Measurements from ENCODE around the gene SLC66A1. TPM values are rescaled to one million over a fixed set of nuclear protein-coding genes. Genes with fewer than 3 reads are reported as not detected.

The SLC66A1 gene
- total RNA-seq, 1 experiment from 2014 or later, result 27.7 TPM

DNA sequence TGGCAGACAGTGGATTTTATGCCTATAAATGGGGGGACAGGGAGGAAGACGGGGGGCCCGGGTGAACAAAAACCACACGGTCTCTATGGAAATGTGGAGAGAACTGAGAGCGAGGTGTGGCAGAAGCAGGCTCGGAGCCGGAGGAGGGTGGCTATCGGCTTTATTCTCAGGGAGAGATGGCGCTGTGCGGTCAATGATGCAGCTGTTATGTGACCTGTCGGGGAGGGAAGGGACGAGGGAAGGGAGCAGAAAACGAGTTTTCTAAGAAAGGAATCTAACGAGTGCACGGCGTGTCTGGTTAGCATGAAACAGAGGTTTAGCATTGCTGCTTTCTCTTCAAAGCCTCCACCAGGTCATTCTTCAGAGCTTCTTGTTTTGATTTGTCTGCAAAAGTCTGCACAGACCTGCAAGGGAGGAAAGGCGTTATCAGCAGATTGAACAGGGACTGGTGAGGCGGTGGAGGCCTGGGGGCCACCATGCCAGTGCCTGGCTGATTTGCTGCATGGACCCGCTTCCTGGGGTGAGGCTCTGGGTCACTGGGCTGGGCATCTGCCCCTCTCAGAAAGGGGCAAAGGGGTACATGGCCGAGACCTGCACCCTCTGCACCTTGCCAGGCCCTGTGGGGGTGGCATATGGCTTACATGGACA, 27.2 kb downstream of the SLC66A1 start:
- H3K9me3 ChIP-seq (ENCODE audit: low read length), result no peaks in the 10 kb centered on the region
- no peak for ATAC-seq
- H3F3A ChIP-seq (ENCODE audit: low read length, unreplicated experiment), result no peaks in the 10 kb centered on the region
- peaks cover 26% of the 10 kb centered on the region for H3K4me1 ChIP-seq (ENCODE audit: insufficient read depth, low read length)
- H3K36me3 ChIP-seq (ENCODE audit: low read depth, low read length), result peaks cover 6% of the 10 kb centered on the region; the same call in 1 of the 2 replicates
- H3K4me2 ChIP-seq (ENCODE audit: low read length), result no peak overlapping the region
- no peaks in the 10 kb centered on the region for H4K20me1 ChIP-seq (ENCODE audit: low read length)
- ChIA-PET POLR2A (ENCODE audit: unreplicated experiment) (no interaction called here), CTCF (interaction anchor here (0.6 kb wide), 1 partner anchor 27 kb away, joined by 3 read pairs; the partner anchor contains the start of gene SLC66A1)
- H3K4me3 ChIP-seq (ENCODE audit: low read length), result no peak overlapping the region
- intact Hi-C loops (cut with micrococcal nuclease), result no loop called here
- TF ChIP-seq EZH2phosphoT487 (IDR thresholded peaks at IDR 0.05; ENCODE audit: borderline replicate concordance, low read length) (no peak), EZH2 (IDR thresholded peaks at IDR 0.05; ENCODE audit: low read length, unreplicated experiment) (no peak)
- TF ChIP-seq, protein P1, sequence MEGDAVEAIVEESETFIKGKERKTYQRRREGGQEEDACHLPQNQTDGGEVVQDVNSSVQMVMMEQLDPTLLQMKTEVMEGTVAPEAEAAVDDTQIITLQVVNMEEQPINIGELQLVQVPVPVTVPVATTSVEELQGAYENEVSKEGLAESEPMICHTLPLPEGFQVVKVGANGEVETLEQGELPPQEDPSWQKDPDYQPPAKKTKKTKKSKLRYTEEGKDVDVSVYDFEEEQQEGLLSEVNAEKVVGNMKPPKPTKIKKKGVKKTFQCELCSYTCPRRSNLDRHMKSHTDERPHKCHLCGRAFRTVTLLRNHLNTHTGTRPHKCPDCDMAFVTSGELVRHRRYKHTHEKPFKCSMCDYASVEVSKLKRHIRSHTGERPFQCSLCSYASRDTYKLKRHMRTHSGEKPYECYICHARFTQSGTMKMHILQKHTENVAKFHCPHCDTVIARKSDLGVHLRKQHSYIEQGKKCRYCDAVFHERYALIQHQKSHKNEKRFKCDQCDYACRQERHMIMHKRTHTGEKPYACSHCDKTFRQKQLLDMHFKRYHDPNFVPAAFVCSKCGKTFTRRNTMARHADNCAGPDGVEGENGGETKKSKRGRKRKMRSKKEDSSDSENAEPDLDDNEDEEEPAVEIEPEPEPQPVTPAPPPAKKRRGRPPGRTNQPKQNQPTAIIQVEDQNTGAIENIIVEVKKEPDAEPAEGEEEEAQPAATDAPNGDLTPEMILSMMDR (conservative IDR thresholded peaks at IDR 0.05; ENCODE audit: low read depth, low read length), result no peak
- DNase-seq, result no peak
- H2AFZ ChIP-seq (ENCODE audit: low read length), result no peak overlapping the region
- H3K9me2 ChIP-seq (replicated peaks; ENCODE audit: low read length), result no peaks in the 10 kb centered on the region
- no peaks in the 10 kb centered on the region for H3K79me2 ChIP-seq (ENCODE audit: low read length)
- no peak overlapping the region for H3K9ac ChIP-seq (ENCODE audit: low read length)
- BruUV-seq (replicated peaks), result TSS peak; percentile 50
- no peak overlapping the region for H3K27ac ChIP-seq (ENCODE audit: low read length)
- H3K27me3 ChIP-seq (ENCODE audit: low read length), result no peaks in the 10 kb centered on the region

- intact Hi-C loops (cut with micrococcal nuclease), result loop anchor here (5.0 kb wide), 1 partner anchor 312 kb away; no protein-coding TSS in a partner anchor
- POLR2A ChIA-PET (ENCODE audit: unreplicated experiment), result no interaction called here
- TF ChIP-seq, protein P1 (conservative IDR thresholded peaks at IDR 0.05; ENCODE audit: low read depth, low read length), result no peak
- TF ChIP-seq EZH2 (IDR thresholded peaks at IDR 0.05; ENCODE audit: low read length, unreplicated experiment) (no peak), EZH2phosphoT487 (IDR thresholded peaks at IDR 0.05; ENCODE audit: borderline replicate concordance, low read length) (no peak)
- Histone ChIP-seq H3K4me1 (ENCODE audit: insufficient read depth, low read length) (peaks cover 26% of the 10 kb centered on the region), H3K9me2 (replicated peaks; ENCODE audit: low read length) (no peaks in the 10 kb centered on the region), H3K27me3 (ENCODE audit: low read length) (no peaks in the 10 kb centered on the region), H3K9ac (ENCODE audit: low read length) (no peak overlapping the region), H4K20me1 (ENCODE audit: low read length) (no peaks in the 10 kb centered on the region), H3K4me2 (ENCODE audit: low read length) (no peak overlapping the region), H3K36me3 (ENCODE audit: low read depth, low read length) (peaks cover 6% of the 10 kb centered on the region; the same call in 1 of the 2 replicates), H3K4me3 (ENCODE audit: low read length) (no peak overlapping the region), H3K27ac (ENCODE audit: low read length) (no peak overlapping the region), H3K79me2 (ENCODE audit: low read length) (no peaks in the 10 kb centered on the region), H2AFZ (ENCODE audit: low read length) (no peak overlapping the region), H3F3A (ENCODE audit: low read length, unreplicated experiment) (no peaks in the 10 kb centered on the region), H3K9me3 (ENCODE audit: low read length) (no peaks in the 10 kb centered on the region)
- DNase-seq (no peak), ATAC-seq (no peak)
- BruUV-seq (replicated peaks), result no TSS peak
- CTCF ChIA-PET, result no interaction called here
Observed at GRCh38 chr1:19340387-19340937, 28.3 kb downstream of the SLC66A1 start.
